Sigmoid colon (tissue), 7 donors: ENCODE measurements around the gene BCL6B. TPM values are rescaled to one million over a fixed set of nuclear protein-coding genes. Genes with fewer than 3 reads are reported as not detected.

Experiments used
- DNase-seq: peaks from one replicate; pipeline ENCODE4 v3.0.0-alpha.2; 2019
- H3K27ac ChIP-seq, 4 donors: fragments of 200-600 bp; sonication (generic); one replicate each; pipeline ENCODE4 v1.5.1; 2016 to 2019; ENCODE audit warnings: mild to moderate bottlenecking in 1 of 4
- H3K27me3 ChIP-seq, 3 donors: fragments of 200-600 bp; sonication (generic); one replicate each; pipeline ENCODE4 v1.5.1; 2019; ENCODE audit warnings: mild to moderate bottlenecking in 1 of 3
- H3K36me3 ChIP-seq, 4 donors: fragments of 200-600 bp; sonication (generic); one replicate each; pipeline ENCODE4 v1.5.1; 2016 to 2019
- H3K4me1 ChIP-seq, 4 donors: fragments of 200-600 bp; sonication (generic); one replicate each; pipeline ENCODE4 v1.5.1; 2017 to 2019
- H3K4me3 ChIP-seq, 4 donors: fragments of 200-600 bp; sonication (generic); one replicate each; pipeline ENCODE4 v1.5.1; 2017 to 2019; ENCODE audit warnings: mild to moderate bottlenecking in 2 of 4, moderate library complexity in 1 of 4
- H3K9me3 ChIP-seq, 4 donors: fragments of 200-600 bp in 3 of 4; sonication (generic) in 3 of 4; one replicate each; pipeline versions ENCODE4 v1.5.1 to v1.6.1; 2013 to 2019
- CTCF ChIP-seq, 4 experiments: fragments of 450-650 bp in 3 of 4; fragments of 200-600 bp in 1 of 4; IDR thresholded peaks; one replicate each; pipeline ENCODE4 v1.5.1; 2016 to 2019; ENCODE audit warnings: antibody characterized with exemption in 4 of 4, mild to moderate bottlenecking in 3 of 4, moderate library complexity in 2 of 4
- EP300 ChIP-seq, 4 donors: sonication (generic); formaldehyde crosslinking; IDR thresholded peaks; one replicate each; pipeline ENCODE4 v1.6.1; 2017; ENCODE audit warnings: antibody characterized with exemption in 4 of 4
- POLR2A ChIP-seq, 2 donors: fragments of 450-650 bp; IDR thresholded peaks; one replicate each; pipeline ENCODE4 v1.6.1; 2016; ENCODE audit warnings: antibody characterized with exemption in 2 of 2, mild to moderate bottlenecking in 2 of 2, moderate library complexity in 2 of 2
- POLR2AphosphoS5 ChIP-seq, 4 donors: sonication (generic); formaldehyde crosslinking; IDR thresholded peaks; one replicate each; pipeline ENCODE4 v1.6.1; 2017; ENCODE audit warnings: antibody characterized with exemption in 4 of 4
- WGBS, 2 donors: extraction: QIAGEN DNeasy Blood & Tissue Kit; methylation state at CpG; one replicate each; pipeline ENCODE4 v1.1.7; 2013; 5-methylcytosine and 5-hydroxymethylcytosine counted together
- intact Hi-C: fragments of 100-400 bp; cut with DNase I; formaldehyde crosslinking; loops from one replicate; pipeline ENCODE4 v1.15.1; 2023
- polyA plus RNA-seq, 3 donors: library from polyadenylated mRNA; stranded (reverse); fragments of 200-250 nt; gene quantifications; one replicate each; pipeline ENCODE4 v1.2.3, GENCODE V29; 2013
- total RNA-seq, 4 donors: library from RNA; depleted of rRNA; stranded (reverse); fragments of >200 nt; gene quantifications; one replicate each; pipeline ENCODE4 v1.1.0, GENCODE V29; 2016
- donor health status: healthy with polysubstance abuse.
- donor health status: Bipolar disorder and iron deficiency.
- donor health status: healthy.

BCL6B gene
- total and polyA plus RNA-seq, 7 donors: 0.46 to 3.6 (median 2.6) TPM

GRCh38 chr17:7039832-7040231, 17.0 kb downstream of the BCL6B start:
- Histone ChIP-seq H3K4me3 (no peak overlapping the region), H3K27me3 (peaks cover 16 to 34% (median 26%) of the 10 kb centered on the region in 3 donors), H3K36me3 (no peaks in the 10 kb centered on the region), H3K4me1 (peaks cover 0 to 39% (median 35%) of the 10 kb centered on the region in 4 donors), H3K9me3 (no peaks in the 10 kb centered on the region), H3K27ac (no peak overlapping the region)
- DNase-seq: no peak
- intact Hi-C loops: no loop called here
- 88 to 91% methylated on average over 5 of the region's 5 CpGs for WGBS, 2 donors
- TF ChIP-seq POLR2AphosphoS5 (IDR thresholded peaks at IDR 0.05) (no peak), EP300 (IDR thresholded peaks at IDR 0.05) (no peak), CTCF (IDR thresholded peaks at IDR 0.05) (no peak), POLR2A (IDR thresholded peaks at IDR 0.05) (no peak)

DNA sequence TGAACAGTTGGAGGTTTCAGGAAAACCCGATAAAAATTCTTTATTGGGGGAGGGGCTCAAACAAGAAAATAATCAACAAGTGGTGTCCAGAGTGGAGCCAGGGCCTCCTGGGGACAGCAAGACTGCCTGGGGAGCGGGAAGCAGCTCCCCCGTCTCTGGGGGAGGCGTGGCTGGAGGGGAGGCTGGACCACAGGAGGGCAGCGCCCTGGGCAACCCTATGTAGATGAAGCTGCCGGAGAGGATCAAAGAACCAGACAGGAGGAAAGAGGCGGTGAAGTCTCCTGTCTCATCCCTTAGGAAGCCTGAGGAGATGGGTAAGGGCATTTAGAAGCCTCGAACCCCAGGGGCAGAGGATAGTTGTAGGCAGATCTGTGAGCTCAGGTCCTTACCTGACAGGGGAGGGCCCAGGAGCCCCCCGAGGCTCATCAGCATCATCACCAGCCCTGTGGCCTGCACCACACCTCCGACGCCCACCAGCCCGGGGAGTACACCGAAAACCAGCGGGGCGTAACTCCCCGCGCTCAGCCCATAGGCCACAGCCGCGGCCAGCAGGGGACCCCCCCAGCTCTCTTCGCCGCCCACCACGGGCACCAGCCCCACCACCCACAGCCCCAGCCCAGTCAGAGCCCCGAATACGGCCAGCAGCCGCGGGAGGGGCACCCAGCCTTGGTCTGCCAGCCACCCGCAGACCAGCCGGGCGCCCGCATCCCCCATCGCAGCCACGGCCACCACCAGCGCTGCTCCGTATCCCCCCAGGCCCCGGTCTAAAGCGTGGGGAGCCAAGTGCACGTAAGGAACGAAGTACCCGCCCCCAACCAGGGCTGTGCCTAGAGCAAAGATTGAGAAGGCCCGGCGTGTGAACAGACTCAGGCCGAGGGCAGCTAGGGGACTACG, 19.0 kb downstream of the BCL6B start:
- Histone ChIP-seq H3K4me1 (peaks cover 0 to 33% (median 30%) of the 10 kb centered on the region in 4 donors), H3K9me3 (no peaks in the 10 kb centered on the region), H3K4me3 (peak overlapping the region in 2 of 4 donors; percentile 51 to 53), H3K27ac (peak overlapping the region in 1 of 4 donors; percentile 20), H3K36me3 (no peaks in the 10 kb centered on the region), H3K27me3 (peaks cover 15 to 36% (median 26%) of the 10 kb centered on the region in 3 donors)
- no peak for DNase-seq
- intact Hi-C loops: no loop called here
- TF ChIP-seq CTCF (IDR thresholded peaks at IDR 0.05) (no peak), EP300 (IDR thresholded peaks at IDR 0.05) (no peak), POLR2AphosphoS5 (IDR thresholded peaks at IDR 0.05) (no peak), POLR2A (IDR thresholded peaks at IDR 0.05) (no peak)
- 35 to 49% methylated on average over 43 of the region's 43 CpGs for WGBS, 2 donors

DNA sequence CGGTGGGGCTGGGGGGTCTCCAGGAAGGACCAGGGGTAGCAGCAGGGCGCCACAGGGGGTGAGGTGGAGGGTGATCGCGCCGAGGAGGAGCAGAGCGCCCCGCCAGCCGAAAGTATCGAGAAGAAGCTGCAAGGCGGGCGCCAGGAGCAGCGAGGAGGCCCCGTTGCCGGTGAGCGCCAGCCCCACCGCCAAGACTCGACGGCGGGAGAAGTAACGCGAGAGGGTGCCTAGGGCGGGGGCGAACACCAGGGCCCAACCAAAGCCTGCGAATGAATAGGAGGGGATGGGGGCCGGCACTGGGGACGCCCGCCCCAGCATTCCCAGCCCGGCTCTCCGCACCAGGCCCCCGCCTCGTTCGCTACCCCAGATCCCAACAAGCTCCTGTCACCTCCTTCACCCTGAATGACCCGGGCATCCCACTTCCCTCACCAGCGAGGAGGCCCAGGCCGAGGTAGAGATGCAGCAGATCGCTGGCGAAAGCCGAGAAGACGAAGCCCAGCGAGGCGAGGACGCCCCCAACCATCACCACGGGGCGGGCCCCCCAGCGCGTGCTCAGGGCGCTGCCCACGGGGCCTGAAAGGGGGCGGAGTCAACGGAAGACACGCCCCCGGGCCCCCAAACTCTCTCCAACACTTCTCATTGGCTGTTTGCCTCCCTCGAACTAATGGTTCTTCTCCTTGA, 19.8 kb downstream of the BCL6B start:
- no peaks in the 10 kb centered on the region for H3K36me3 ChIP-seq
- H3K27ac ChIP-seq: peak overlapping the region in 2 of 4 donors; percentile 43 to 58
- H3K9me3 ChIP-seq: no peaks in the 10 kb centered on the region
- H3K27me3 ChIP-seq: peaks cover 15 to 36% (median 26%) of the 10 kb centered on the region in 3 donors
- no peak for DNase-seq
- peak overlapping the region in 2 of 4 donors; percentile 51 to 53 for H3K4me3 ChIP-seq
- 7 to 25% methylated on average over 53 of the region's 53 CpGs for WGBS, 2 donors
- intact Hi-C loops: no loop called here
- TF ChIP-seq POLR2A (IDR thresholded peaks at IDR 0.05) (no peak), CTCF (IDR thresholded peaks at IDR 0.05) (no peak), EP300 (IDR thresholded peaks at IDR 0.05) (no peak), POLR2AphosphoS5 (IDR thresholded peaks at IDR 0.05) (no peak)
- H3K4me1 ChIP-seq: peaks cover 0 to 39% (median 33%) of the 10 kb centered on the region in 4 donors

DNA sequence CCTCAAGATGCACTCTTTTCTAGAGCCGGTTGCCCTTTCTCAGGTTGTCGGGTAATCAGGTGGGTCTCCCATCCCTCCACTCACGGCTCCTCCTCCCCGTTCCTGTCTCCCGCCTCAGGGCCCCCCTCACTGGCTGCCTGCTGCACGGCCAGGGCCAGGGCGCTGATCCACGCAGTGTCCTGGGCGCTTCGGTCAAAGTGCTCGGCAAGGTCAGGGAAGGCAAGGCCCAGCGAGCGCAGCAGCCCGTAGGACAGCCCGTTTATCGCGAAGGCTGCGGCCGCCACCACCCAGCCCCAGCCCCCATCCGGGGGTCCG, 20.3 kb downstream of the BCL6B start:
- Histone ChIP-seq H3K27ac (peak overlapping the region in 3 of 4 donors; percentile 19 to 58 (median 43)), H3K4me1 (peaks cover 0 to 39% (median 33%) of the 10 kb centered on the region in 4 donors), H3K4me3 (peak overlapping the region; percentile 12 to 53 (median 43)), H3K27me3 (peaks cover 15 to 36% (median 26%) of the 10 kb centered on the region in 3 donors), H3K9me3 (no peaks in the 10 kb centered on the region), H3K36me3 (no peaks in the 10 kb centered on the region)
- no peak for DNase-seq
- TF ChIP-seq POLR2A (IDR thresholded peaks at IDR 0.05) (no peak), CTCF (IDR thresholded peaks at IDR 0.05) (no peak), EP300 (IDR thresholded peaks at IDR 0.05) (no peak), POLR2AphosphoS5 (IDR thresholded peaks at IDR 0.05) (no peak)
- intact Hi-C loops: no loop called here
- 4 to 7% methylated on average over 21 of the region's 21 CpGs for WGBS, 2 donors
